Thyroid gland (tissue), 4 donors: ENCODE results near the gene TEX19.

Experiments used
- CTCF ChIP-seq, 6 experiments: fragments of 200-600 bp in 3 of 6; fragments of 450-650 bp in 3 of 6; sonication (generic) in 3 of 6; IDR thresholded peaks; one replicate each; pipeline ENCODE4 v1.5.1; 2016 to 2019; ENCODE audit warnings: antibody characterized with exemption in 6 of 6, mild to moderate bottlenecking in 2 of 6, inconsistent platforms in 1 of 6, moderate library complexity in 1 of 6
- POLR2A ChIP-seq, 2 donors: fragments of 450-650 bp; IDR thresholded peaks; one replicate each; pipeline ENCODE4 v1.6.1; 2017; ENCODE audit warnings: antibody characterized with exemption in 2 of 2, mild to moderate bottlenecking in 2 of 2, moderate library complexity in 1 of 2

- TF ChIP-seq POLR2A (IDR thresholded peaks at IDR 0.05) (no peak), CTCF (IDR thresholded peaks at IDR 0.05) (no peak)
Observed at GRCh38 chr17:82323514-82324234, 35.4 kb upstream of the TEX19 start.
